C1 segment of cervical spinal cord (tissue), 14 donors: ENCODE measurements around the gene SLC25A31.

ENCODE experiments used
- DNase-seq, 14 donors: peaks; one replicate each; lab custom pipeline; 2025; lab: John Stamatoyannopoulos, UW

Gene SLC25A31

DNA sequence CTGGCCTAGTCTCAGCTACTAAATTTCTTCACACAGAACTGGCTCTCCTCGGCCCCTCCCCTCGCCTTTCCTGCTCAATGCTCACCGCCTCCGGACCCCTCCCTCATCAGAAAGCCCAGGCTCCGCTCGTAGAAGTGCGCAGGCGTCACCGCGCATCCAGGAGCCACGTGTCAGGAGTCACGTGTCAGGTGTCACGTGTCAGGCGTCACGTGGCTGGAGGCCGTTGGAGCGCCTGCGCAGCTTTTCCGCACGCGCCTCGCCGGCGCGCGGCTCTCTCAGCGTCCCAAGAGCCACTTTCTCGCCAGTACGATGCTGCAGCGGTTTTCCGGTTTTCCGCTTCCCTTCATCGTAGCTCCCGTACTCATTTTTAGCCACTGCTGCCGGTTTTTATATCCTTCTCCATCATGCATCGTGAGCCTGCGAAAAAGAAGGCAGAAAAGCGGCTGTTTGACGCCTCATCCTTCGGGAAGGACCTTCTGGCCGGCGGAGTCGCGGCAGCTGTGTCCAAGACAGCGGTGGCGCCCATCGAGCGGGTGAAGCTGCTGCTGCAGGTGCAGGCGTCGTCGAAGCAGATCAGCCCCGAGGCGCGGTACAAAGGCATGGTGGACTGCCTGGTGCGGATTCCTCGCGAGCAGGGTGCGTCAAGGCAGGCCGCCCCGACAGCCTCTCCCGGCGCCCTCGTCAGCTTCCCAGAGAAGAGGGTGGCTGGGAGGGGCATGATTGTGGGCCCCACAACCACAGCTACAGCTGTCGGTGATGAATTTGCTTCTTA lies at the start of gene SLC25A31:
TSS of gene SLC25A31 (plus strand) at position 259 of the 772 bp plus-strand sequence. CDS start at position 405, 146 bp downstream.
- DNase-seq: no peak

DNA sequence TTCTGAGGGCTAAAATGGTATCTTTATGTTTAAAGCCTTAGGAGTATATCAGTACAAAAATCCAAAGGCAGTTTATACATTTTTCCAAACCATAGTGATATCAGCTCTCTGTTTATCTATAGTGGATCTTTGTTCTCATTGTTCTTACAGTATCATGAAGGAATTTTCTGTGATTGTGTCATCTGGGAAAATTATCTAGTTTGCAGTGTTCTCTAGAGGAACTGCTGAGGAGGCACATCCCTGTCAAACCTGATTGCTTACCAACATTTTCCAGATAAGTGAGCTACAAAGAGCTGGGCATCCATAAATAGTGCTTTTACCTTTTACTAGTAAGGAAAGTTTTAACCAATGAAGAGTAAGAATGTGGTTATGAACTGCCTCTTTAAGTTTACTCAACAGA lies 44.9 kb upstream of the SLC25A31 start:
- no peak for DNase-seq

DNA sequence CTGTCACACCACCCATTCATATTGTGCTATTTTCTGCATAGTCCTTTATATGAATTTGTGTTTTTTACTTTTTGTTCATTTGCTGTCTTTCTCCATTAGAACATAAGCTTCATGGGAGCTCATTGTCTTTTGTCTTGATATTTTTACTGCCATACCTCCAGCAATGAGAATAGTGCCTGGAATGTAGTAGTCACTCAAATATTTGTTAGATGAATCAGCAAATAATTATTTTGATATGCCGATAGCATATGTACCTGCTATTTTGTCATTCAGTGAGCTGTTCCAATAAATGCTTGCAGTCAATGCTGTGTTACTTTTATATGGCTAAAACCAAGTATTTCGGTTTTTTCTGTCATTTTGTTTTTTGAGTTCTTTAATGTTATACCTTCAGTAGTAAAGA lies 43.5 kb upstream of the SLC25A31 start:
- DNase-seq: no peak

GRCh38 chr4:127687580-127687979 lies 42.6 kb upstream of the SLC25A31 start:
- no peak for DNase-seq

GRCh38 chr4:127698789-127699200 lies 31.4 kb upstream of the SLC25A31 start:
- no peak for DNase-seq

- DNase-seq: no peak
Measured at GRCh38 chr4:127708985-127709384, 21.2 kb upstream of the SLC25A31 start.

DNA sequence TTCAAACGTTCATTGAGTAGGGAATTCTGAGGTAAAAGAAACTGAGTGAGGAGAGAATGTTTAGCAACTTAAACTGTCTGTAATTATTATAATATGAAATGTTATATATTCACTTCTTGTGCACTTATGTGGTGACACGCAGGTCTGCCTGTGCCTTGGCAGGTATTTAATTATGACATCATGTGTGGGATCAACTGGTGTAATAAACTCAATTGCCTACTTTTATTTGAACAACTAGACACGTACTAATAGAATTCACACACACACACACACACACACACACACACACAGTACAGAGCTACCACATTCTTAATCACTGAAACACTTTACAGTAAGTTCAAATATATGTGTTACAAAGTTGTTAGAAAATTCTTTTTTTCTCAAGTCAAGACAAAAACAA lies 20.7 kb upstream of the SLC25A31 start:
- no peak for DNase-seq

DNA sequence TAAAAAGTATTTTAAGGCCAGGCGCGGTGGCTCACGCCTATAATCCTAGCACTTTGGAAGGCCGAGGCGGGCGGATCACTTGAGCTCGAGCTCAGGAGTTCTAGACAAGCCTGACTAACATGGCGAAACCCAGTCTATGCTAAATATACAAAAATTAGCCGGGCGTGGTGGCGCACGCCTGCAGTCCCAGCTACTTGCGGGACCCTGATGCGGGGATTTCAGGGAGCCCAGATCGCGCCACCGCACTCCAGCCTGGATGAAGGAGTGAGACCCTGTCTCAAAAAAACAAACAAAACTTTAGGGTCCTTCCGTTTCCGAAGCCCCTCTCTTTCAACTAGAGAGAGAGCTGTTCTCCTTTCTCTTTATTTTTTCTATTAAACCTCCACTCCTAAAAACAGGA lies 1.2 kb downstream of the SLC25A31 start:
- DNase-seq: no peak

GRCh38 chr4:127732623-127733328 lies 2.6 kb downstream of the SLC25A31 start:
- DNase-seq: no peak

DNA sequence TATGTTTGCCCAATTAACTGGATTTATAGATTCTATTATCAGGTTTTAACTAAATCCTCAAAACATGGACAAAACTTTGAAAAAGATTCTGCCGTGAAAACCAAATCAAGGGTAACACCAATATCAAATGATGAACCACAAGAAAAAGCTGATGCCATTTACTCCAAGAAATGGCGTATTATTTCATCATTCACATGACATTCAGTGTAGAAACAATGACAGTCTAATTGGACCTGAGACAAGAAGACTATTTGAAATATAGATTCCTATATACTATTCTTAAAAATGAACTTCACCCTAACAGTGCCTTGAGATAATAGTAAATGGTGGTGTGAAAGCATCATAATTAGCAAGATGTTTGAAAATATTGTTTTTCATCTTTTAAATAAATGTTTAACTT lies 4.8 kb downstream of the SLC25A31 start:
- no peak for DNase-seq

DNA sequence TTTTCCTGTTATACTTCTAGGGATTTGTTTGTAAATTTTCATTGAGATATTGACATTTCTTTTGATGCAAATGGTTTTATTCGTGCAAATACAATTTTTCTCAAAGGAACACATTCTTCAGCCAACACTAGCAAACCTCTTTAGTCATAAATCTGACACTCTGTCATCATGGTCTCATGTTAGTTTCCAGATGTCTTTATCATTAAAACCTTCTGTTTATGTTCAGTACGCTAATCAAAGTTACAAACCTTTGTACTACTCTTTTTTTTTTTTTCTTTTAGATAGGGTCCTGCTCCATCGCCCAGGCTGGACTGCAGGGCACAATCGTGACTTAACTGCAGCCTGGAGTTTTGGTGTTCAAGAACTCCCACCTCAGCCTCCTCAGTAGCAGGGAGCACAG lies 7.1 kb downstream of the SLC25A31 start:
- no peak for DNase-seq

- DNase-seq: no peak
Measured at GRCh38 chr4:127741247-127741646, 11.0 kb downstream of the SLC25A31 start.

DNA sequence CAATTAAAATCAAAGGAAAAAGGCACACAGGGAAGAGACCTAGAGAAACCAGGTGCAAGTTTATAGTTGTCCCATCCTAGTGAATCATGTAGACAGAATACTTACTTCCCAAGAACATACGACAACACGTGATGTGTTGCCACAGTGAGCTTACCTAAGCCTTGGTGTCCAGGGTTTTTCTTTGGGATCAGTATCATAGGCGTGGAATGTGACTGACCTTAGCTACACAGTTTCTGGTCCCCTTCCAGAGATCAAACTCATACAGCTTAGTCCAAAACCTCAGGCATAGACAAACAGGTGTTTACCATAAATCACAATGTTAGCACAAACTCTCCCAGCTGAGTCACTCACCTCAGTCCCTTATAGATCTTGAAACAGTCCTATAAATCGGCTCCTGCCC lies 17.7 kb downstream of the SLC25A31 start:
- no peak for DNase-seq

DNA sequence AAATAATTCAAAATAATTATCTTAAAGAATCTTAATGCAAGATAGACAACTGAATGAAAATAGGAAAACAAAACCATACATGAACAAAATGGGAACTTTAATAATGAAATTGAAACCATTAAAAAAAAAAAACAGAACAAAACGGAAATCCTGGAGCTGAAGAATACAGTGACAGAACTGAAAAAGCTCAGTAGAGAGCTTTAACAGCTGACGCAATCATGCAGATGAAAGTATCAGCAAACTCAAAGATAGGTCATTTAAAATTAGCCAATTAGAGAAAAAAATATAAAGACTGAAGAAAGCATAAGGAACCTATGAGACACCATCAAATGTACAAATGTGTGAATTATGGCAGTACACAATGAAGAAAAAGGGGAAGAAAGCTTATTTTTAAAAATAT lies 18.8 kb downstream of the SLC25A31 start:
- no peak for DNase-seq

DNA sequence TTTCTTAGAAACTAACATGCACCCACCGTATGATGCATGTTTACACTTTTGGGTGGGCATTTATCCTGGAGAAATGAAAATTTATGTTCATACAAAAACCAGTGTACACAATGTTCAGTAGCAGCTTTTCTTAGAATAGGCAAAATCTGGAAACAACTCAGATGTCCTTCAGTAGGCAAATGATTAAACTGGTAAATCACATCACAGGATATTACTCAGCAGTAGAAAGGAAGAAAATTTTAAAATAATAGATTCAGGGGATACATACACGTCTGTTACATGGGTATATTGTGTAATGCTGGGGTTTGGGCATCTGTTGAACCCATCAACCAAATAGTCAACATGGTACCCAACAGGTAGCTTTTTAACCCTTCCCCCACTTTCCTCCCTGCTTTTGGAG lies 26.7 kb downstream of the SLC25A31 start:
- DNase-seq: no peak

GRCh38 chr4:127759228-127759820 lies 29.1 kb downstream of the SLC25A31 start:
- no peak for DNase-seq

DNA sequence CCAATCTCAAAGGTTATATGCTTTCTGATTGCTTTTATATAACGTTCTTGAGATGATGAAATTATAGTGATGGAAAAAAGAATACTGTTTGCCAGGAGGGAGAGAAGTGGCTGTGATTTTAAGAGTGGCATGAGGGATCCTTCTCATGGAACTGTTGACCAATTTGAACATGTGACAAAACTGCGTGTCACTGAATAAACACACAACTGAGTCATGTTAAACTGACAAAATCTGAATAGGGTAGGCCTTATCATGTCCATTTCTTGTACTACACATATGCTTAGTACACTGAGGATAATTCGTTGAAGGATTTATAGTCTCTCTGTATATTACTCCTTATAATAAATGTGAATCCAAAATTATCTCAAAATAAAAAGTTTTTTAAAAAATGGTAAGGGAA lies 29.7 kb downstream of the SLC25A31 start:
- no peak for DNase-seq

DNA sequence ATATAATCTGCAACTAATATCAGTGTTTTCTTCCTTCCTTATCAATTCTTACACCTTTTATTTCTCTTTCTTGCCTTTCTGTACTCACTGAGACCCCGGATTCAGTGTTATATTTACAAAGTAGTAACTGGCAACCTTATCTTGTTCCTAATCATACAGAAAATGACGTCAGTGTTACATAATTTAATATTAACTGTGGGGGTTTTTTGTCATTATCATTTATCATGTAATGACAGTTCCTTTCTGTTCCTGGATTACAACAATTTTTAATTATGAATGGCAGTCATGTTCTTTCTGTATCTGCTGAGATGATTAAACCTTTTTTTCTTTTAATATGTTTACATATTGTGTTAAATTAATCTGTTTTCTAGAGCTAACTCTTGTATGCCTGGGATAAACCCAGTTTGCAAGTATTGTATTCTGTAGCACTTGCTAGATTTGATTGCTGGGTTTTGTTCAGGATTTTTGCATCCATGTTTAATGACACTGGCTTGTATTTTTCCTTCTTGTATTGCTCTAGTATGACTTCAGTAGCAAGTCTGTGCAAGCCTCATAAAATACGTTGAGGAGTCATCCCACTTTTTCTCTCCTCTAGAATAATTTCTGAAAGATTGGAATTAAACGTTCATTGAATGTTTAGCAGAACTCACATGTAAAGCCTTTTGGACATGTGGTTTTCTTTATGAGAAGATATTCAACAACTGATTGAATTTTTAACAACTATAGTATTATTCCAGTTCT lies 41.5 kb downstream of the SLC25A31 start:
- DNase-seq: no peak

DNA sequence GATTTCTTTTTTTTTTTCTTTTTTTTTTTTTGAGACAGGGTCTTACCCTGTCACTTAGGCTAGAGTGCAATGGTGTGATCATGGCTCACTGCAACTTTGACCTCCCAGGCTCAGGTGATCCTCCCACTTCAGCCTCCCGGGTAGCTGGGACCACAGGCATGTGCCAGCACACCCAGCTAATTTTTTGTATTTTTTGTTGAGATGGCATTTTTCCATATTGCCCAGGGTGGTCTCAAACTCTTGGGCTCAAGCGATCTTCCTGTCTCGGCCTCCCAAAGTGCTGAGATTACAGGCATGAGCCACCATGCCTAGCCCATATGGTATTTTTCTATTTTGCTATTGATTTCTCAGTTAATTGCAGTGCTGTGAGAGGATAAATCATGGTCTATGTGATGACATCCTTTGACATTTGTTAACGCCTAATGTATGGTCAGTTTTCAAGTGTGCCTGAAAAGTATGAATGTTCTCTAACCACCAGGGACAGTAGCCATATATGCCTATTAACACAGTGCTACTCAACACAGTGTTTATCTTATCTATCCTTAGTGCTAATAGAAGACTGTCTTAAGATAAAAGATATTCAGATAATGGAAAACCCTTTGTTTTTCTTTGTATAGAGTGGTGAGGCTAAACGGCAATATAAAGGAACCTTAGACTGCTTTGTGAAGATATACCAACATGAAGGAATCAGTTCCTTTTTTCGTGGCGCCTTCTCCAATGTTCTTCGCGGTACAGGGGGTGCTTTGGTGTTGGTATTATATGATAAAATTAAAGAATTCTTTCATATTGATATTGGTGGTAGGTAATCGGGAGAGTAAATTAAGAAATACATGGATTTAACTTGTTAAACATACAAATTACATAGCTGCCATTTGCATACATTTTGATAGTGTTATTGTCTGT lies 42.8 kb downstream of the SLC25A31 start:
- DNase-seq: no peak

DNA sequence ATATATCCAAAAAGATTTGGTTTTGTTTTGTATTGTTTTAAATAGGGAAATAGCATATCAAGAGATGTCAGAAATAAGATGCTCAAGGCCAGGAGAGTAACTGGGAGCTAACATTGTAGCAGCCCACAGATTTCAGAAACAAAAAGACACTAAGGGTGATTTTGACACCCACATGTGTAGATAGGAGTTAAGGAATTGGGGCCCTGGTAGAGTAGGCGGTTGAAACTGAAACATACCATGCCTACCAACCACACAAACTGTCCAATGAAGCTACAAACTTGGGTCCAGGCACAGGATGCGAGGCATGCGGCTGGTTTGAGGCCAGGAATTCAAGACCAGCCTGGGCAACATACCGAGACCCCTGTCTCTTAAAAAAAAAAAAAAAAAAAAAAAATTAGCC lies 45.6 kb downstream of the SLC25A31 start:
- DNase-seq: no peak

DNA sequence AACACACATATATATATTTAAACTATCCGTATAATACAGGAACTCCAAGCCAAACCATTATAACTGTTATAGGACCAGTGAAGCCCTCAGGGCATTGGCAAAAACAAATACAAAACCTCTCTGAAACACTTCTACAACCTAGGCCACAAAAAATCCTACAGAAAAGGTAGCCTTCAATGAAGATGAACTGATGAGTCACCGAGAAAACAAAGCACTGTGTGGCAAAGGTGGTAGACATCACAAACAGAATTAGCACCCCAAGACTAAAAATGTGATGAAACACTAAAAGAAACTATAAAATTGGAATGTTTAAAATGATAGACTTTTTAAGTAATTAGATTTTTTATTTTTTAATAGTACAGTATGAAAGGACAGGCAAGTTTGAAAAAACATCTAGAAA lies 46.4 kb downstream of the SLC25A31 start:
- DNase-seq: no peak
